Measurements from ENCODE around the gene REXO5.

DNA sequence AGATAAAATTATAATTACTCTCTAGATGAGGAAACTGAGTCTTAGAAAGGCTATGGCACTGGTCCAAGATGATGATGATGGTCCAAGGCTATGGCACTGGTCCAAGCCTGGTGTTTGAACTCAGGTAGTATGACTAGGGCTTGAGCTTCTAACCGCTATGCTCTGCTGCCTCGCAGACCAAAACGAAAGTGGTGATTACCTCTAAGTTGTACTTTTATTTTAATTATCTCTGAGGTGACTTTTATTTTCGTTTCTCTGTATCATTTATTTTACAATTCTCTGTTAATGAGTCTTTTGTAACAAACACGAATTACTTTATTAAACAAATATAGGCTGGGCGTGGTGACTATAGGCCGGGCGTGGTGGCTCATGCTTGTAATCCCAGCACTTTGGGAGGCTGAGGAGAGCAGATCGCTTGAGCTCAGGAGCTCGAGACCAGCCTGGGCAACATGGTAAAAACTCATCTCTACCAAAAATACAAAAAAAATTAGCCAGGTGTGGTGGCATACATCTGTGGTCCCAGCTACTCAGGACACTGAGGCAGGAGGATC is 5.6 kb downstream of the REXO5 start:
- TF ChIP-seq, protein P1, sequence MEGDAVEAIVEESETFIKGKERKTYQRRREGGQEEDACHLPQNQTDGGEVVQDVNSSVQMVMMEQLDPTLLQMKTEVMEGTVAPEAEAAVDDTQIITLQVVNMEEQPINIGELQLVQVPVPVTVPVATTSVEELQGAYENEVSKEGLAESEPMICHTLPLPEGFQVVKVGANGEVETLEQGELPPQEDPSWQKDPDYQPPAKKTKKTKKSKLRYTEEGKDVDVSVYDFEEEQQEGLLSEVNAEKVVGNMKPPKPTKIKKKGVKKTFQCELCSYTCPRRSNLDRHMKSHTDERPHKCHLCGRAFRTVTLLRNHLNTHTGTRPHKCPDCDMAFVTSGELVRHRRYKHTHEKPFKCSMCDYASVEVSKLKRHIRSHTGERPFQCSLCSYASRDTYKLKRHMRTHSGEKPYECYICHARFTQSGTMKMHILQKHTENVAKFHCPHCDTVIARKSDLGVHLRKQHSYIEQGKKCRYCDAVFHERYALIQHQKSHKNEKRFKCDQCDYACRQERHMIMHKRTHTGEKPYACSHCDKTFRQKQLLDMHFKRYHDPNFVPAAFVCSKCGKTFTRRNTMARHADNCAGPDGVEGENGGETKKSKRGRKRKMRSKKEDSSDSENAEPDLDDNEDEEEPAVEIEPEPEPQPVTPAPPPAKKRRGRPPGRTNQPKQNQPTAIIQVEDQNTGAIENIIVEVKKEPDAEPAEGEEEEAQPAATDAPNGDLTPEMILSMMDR (IDR thresholded peaks at IDR 0.05; ENCODE audit: low read depth, low read length, poor library complexity, severe bottlenecking): no peak
- TF ChIP-seq EZH2phosphoT487 (IDR thresholded peaks at IDR 0.05; ENCODE audit: borderline replicate concordance, low read length): no peak
